Femur (tissue), 1 donor: Measurements from ENCODE around the gene DLD.
"Not testable (repeated sequence)": the region's sequence is repeated elsewhere in the genome, so short reads cannot be mapped to it uniquely, and the experiment has no call there.

Experiments
- DNase-seq: peaks from one replicate; pipeline ENCODE4 v3.0.0-alpha.2; 2017

The DLD gene

DNA sequence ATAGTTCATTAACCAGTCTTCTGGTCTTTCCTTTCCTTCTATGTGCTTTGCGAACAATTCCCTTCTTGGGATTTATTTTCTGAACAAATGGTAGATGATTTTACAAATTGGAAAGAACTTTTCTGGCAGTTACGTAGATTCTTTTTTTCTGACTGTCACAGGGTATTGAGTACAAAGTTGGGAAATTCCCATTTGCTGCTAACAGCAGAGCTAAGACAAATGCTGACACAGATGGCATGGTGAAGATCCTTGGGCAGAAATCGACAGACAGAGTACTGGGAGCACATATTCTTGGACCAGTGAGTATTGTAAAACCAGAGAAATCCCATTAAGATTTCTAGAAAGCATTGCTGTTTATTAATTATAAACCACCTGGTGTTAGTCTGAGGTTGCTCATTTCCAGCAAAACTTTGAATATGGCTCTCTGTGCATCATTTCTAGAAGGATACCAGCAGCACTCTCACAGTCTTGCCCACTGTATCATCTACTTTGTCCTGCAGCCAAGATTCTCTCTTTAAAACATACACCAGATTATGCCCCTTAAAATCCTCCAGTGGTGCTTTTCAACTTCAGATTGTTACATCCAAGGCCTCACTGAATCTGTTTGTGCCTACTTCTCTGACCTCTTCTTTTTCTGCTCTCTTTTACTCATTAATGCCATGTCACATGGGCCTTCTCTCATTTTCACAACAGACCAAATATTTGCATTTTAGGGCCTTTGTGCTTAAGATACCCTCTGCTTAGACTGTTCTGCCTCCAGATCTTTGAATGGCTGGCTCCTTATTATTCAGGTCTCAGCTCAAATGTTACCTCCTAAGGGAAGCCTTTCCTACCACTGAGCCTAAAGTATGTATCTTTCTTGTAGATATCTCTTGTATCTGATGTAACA, 27.0 kb downstream of the DLD start:
- DNase-seq: no peak

DNA sequence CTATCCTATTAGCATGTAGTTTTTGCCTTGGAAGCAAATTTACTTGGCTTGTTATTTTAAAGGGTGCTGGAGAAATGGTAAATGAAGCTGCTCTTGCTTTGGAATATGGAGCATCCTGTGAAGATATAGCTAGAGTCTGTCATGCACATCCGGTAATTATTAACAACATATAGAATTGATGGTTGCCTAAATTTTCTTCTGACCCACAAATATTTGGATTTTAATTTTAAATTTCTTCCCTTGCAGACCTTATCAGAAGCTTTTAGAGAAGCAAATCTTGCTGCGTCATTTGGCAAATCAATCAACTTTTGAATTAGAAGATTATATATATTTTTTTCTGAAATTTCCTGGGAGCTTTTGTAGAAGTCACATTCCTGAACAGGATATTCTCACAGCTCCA, 28.0 kb downstream of the DLD start:
- no peak for DNase-seq

DNA sequence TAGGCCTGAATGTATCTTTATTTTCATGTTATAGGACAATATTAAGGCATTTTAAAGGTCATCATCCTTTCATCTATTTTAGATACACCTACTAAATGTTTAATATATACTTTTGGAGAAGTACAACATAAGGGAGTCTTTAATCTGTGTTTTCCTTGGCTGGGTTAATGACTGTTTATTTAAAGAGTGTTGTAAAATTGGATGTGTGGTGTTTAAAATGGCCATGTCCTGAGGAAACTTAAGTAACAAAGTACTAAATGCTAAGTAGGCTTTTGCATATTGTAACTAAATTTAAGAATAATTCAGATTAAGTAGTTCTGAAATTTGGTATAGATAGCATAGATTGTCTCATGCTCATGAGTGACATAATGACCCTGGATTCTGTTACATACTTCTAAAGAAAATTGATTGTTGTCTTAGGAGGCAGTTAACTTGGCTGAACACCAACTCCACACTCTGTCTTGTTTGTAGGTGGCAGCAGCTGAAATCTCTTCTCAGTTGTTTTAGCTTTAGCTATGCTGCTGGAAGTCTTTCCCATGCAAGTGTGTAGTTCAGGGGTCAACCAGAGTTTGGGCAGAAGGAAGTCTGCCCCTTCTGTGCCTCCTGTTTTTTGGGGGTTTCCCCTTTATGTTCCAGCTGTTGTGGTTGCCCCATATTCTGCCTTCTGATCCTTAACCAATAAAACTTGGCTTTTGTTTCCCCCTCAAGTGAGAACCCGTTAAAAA, 29.2 kb downstream of the DLD start:
- DNase-seq: no peak

DNA sequence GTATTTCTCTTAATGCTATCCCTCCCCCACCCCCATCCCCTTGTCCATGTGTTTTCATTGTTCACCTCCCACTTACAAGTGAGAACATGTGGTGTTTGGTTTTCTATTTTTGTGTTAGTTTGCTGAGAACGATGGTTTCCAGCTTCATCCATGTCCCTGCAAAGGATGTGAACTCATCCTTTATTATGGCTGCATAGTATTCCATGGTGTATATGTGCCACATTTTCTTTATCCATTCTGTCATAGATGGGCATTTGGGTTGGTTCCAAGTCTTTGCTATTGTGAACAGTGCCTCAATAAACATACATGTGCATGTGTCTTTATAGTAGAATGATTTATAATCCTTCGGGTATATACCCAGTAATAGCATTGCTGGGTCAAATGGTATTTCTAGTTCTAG, 30.8 kb downstream of the DLD start:
- not testable (repeated sequence) for DNase-seq

DNA sequence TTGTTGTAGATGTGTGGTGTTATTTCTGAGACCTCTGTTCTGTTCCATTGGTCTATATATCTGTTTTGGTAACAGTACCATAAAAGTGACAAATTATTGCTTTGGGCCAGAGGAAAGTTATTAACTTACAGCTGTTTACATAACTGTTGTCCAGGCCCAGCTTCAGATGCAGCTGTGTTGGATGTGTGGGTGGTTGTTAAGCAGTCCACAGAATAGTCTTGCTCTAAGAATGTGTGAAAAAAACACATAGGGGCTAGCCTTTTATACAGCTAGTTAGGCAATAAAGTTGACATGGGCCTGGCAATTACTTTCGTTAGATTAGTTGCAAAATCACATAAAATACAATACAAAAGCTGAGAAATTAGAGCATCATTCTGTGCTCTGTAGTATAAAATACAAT, 31.9 kb downstream of the DLD start:
- DNase-seq: no peak

DNA sequence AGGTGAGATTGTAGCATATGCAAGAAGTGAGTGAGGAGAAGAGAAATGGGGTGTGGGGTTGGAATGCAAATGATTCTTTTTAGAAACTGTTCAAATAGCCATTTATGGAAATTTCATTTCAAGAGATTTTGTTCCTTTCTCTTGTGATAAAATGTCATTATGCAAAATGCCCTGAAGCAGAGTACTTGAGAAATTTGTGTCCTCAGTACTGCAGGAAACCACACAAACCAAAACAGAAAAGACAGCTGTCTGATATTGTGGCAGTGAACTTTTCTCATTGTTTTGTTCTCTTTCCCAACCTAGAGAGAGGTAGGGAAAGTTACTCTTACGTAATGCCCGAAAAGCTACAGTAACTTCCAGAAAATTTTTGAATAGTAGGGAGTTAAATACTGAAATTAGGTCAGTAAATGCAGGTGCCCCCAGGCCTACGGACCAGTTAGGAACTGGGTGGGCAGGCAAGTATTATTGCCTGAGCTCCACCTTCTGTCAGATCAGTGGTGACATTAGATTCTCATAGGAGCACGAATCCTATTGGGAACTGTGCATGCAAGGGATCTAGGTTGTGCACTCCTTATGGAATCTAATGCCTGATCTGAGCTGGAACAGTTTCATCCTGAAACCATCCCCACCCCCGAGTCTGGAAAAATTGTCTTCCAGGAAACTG, 34.0 kb downstream of the DLD start:
- DNase-seq: no peak

DNA sequence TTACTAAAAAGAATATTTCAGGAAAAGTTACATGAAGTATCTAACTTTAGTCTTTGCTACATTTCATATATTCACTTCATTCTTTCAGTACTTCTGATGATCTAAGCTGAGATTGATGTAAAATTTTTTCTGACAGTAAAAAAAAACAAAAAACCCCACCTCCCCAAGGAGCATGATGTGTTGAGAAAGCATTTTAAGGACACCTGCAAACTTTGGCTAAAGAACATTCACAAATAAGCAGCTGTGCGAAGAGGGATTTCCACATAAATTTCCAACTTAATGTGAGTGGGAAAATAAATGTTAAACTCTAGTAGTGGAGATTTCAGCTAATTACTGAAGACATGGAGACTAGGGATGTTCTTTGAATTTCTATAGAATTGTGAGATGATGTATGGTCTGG, 35.5 kb downstream of the DLD start:
- DNase-seq: no peak

DNA sequence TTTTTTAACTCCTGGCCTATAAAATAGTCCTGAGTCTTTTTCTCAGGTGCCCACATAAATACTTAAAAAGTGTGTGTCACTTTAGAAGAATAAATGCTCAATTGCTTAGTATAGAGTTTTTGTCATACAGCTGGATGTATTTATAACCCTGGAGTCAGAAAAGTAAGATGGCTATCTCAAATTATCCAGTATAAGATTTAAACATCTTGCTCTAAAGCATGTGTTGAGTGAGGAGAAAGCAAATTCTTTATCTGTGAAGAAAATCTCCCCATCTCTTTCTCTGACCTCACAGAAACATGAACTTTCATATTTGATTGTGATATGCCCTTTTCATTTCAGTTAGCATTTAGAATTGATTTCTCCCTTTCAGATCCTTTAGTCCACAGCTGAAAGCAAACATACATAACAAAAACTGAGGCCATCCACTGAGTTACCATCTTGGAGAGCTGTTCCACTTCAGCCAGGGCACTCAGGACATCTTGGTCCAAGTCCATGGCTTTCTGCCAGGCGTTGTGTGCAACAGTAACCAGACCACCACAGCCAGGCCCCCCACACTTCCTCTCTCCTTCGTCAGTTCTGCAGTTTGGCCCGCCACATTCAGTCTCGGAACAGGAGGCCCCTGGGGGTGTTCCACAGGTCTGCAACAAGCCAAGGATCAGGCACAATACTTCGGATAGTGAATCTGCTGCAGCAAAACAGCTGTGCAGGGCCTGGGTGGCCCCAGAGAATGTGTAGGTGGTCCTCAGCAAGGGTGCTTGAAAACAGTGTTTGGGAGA, 40.9 kb downstream of the DLD start:
- DNase-seq: peak; percentile 38

DNA sequence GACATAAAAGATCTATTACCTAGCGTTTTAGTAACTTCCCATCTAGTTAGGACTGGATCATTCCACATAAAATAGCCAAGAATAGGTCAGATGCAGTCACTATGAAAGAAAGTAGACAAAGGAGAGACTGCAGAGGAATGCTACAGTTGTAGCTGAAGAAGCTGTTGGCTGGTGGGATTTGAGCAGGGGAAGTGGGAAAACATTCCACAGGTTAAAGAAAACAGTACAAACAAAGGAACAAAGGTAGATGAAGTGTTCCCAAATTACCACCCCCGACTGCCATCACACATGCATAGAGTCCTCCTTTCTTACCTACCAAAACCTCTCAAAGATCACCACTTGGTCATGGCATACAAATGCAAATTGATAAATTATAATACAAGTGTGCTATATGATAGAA, 41.8 kb downstream of the DLD start:
- no peak for DNase-seq

DNA sequence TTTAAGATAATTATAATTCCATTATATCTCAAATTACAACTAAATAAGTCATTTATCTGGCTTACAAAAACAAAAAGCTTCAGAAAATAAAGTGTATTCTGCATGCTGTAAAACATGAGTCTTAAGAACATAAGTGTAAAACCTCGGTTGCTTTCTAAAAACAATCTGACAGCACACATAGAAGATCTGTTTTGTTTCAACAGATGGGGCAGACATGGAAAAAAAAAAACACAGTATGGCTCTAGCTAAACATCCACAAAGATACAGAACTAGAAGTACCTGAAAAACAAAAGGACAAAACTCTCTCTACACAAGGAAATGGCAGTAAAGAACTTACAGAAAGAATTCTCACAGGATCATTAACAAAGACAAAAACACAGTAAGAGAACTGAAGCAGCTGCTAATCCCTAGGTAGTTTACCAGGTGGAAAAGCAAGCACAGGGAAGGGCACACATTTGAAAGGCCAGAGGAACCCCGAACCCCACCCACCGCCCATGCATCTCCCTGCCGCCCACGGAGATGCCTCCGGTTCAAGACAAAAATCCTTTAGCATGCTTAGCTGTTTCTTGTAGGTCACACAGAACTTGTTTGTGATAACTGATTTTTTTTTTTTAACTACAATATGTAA, 42.5 kb downstream of the DLD start:
- no peak for DNase-seq

DNA sequence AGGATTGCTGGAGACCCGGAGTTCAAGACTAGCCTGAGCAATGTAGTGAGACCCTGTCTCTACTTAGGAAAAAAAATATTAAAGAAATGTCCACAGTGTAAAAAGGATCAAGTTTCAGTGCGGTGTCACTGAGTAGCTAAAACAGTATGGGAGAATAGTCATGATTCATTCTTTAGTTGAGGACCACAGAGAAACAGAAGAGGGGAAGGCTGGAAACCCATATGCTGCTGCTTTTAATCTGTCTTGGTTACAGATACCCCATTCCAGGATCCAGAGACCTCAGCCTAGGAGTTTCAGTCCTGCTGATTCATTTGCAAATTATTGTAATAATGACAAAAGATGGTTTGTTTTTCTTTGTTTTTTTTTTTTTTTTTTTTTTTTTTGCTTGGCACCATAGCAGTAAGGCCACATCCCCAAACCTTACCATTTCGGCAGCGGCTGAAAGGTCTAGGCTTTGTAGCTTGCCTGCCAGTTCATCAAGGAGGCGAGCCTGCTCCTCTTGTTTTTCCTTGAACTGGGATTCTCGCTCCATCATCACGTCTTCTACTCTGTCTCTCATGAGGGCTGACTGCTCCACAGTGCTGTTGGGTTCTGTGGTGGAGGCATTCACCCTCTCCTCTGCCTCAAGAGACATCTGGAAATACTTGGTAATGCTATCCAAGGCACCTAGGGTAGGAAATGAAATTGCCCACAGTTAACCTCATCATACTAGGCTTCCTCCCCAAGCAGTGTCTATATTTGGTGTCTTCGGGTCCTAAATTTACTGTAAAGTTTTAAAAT, 44.2 kb downstream of the DLD start:
- no peak for DNase-seq

DNA sequence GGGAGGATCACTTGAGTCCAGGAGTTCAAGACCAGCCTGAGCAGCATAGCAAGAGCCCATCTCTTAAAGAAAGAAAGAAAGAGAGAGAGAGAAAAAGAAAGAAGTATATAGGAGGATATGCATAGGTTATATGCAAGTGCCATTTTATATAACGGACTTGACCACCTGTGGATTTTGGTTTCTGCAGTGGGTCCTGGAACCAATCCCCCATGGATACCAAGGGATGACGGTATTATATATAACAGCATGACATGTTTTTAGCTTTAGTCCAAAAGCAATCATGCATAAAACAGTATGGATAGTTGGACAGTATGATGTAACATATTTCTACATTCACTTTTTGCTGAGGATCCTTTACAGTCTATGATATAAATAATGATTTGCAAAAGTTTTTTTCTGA, 45.3 kb downstream of the DLD start:
- no peak for DNase-seq

DNA sequence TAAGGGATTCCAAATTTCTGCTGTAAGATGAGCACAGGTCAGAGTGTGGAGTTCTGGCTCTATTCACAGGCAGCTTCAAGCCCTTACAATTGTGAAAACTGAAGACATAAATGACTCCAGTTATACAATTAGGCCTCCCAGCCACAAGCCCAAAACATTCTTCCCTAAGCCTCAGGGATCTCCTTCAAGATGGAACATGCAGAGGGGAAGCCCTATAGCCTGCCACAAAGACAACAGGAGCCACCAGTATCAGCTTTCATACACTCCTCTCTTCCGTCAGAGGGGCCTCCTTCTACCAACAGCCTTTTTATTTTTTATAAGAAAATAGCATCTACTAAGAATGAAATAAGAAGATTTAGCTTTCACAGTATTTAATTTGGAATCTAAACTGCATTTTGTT, 46.5 kb downstream of the DLD start:
- DNase-seq: peak; percentile 49

DNA sequence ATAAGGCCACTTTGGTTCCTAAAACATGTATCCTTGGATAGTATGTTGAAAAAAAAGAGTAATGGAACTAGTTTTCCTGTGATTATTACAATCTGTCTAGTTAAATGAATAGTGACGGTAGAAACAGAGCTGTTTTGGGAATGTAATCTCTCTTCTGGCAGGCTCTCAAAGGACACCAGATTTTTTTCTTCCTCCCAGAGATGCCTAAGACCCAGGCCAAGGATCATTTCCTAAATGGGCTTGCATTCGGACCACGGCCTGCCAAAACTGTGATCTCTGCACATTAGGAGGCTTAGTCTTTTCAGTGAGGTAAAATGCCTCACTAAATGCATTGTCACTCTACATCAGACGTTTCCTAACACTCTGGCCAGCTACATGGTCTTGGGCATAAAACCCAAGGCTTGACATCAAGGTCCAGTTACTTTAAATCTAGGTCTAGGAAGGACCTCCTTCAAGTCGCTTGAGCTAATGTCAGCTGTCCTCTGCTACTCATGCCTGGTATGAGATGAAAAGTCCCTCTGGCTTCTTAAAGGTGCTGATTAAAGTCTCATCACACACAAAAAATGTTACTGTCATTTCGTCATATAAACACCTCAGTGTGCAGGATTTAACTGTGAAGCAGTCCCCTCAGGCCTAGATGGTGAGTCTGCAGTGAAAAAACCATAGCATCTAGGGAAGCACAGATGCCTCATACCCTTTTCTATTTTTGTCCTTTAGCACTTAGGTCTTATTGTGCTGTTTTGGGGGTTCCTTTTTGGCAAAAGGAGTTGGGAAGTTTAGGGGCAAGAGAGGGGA, 47.7 kb downstream of the DLD start:
- peak; percentile 50 for DNase-seq

DNA sequence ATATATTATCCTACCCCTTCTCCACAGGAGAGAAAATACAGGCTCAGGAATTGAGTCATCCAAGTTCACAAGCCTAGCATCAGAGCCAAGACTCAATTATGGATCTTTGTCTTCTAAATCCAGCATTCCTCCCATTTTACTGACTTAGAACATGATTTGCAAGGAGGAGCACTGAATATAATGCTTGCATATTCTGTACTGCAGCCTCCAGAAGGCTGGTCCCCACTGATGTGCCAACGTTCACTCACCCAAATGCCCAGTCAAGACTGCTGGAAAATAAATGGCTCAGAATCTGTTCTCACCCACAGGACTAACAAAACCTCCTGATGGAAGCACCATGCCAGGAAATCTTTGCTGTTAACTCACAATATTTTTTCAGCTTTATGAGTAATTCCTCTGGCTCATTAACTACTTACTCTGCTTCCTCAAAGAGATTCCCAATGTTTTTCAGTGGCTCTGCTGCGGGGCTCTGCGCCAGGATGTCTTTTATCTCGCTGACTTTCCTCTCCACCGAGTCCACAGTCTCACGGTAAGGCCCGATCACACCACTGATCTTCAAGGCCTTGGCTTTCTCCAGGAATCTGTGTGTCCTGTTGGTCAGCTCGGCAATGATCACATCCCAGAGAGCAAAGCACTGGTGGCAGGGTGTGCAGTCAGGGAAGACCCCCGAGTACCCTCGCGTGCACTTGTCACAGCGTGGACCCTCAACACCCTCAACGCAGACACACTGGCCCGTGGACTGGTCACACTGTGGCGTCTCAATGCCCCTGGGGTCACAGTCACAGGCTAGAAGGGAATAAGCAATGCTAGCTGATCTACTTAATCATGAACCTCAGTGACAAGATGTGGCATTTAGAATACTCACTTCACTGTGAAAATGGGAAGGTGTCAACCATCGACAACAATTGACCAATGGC, 48.8 kb downstream of the DLD start:
- DNase-seq: no peak

DNA sequence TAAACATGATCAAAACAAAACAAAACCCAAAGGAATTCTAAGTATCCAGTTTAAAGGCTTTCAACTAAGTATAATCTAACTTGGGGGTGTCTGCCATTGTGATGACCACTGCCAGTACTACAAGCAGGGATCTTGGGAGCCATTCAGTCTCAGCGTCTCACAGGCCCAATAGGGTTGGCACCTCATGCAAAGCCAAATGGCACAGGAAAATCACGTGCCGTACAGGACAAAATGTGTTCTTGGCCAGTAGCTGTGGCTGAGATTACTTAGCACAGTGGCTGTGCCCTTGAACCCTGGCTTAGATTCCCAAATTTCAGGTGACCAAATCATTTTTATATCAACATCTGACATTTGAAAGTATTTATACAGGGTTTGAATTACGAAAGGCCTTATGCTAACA, 50.0 kb downstream of the DLD start:
- DNase-seq: no peak

DNA sequence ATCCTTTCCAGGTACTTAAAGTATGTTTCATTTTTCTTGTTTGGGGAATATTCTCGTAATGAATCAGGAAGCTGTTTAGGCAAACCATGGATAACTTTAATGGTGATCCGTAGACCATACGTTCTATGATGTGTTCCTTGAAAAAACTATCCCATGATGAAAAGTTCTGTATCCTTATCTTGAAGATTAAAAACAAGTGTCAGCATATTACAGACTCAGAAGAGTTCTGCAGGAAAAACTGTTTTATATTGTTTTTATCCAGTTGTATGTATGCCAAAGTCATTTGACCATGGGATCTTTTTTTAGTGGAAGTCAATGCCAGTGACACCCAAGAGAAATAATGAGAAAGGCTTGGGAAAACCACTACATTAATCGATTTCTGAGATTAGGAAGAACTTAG, 52.0 kb downstream of the DLD start:
- no peak for DNase-seq

DNA sequence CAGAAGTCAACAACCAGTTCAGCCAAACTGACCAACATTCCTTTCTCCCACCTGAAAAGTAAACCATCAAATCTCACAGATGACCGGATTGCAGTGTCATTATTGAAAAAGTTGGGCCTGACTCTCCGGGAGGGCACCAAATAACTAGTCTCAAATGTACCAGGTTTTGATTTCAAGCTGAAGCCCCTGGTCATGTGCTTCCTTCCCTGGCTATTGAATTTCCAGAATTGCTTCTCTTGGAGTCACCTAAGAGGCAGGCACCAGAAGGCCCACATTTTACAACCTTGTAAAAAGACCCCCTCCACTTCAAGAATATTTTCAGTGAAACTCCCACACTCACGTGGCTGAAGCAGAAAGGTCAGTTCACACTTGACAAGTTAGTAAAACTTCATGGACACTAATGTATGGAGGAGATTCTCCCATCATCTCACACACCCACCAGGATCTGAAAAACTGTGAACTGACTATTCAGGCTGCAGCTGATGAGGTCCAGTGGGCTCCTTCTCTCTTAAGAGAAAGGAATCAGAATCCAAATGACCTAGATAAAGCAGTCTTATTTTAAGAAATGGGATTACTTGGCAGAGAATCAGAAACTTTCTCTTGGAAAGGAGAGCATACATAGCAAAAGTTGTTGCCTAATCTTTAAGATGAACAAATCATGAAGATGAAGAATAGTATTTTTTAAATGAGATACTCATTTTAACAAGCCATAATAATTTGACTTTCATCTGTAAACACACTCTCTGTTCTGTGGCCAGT, 53.6 kb downstream of the DLD start:
- DNase-seq: no peak

DNA sequence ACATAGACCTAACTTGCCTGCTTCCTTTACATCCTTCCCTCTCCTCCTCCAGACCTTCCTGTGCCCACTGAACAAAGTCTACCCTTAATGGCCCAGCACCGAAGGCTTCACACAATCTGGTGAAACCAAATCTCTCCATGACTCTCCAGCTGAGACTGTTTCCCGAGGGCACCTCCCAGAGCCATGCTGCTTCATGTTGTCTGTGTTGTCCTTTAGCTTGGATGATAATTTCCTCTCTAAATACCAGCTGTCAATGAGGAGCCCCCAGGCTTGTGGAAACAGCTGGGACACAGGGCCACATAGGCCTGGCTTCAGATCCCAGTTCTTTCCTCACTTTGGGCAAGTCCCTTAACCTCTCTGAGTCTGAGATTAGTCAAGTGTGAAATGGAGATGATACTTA, 54.3 kb downstream of the DLD start:
- no peak for DNase-seq
